ENCODE data around the gene PCGF1. TPM values are rescaled to one million over a fixed set of nuclear protein-coding genes. Genes with fewer than 3 reads are reported as not detected.

PCGF1 gene
- total and polyA plus RNA-seq, 9 of the 15 experiments (the other 6 are each of a cell fraction or from before 2014, with no cell fraction given), result 20.3 to 45.7 (median 29.3) TPM

DNA sequence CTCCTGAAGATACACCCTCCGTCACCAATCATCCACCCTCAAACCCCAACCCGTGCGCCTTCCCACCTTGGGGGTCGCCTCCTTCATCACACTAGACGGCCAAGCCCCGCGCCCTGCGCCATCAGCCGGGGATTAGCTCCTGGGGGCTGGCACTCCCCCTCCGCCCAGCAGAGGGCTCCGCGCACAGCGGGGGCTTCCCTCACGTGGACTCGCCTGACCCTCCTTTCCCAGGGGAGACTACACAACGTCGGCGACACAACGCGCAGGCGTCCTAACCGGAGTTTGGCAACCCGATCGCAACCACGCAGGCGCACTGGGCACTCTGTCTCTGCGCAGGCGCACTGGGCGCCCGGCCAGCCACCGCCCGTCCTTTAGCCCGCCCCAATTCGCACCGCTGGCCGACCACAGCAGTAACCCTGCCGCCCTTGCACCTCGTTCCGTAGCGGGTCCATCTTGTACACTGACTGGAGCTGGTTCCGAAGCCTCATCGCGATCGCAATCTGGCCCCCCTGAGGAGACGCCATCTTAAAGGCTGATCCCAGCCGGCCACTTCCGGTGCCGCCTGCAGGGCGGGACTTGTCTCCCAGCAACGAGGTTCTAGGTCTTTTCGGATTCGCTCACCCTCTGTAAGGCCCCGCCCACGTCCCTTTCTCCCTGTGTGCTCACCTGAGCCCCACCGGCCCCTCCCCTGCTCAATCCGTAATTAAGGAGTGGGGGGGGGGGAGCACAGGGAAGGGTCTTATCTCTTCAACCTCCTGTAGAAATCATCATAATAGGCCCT lies at the start of gene PCGF1 (continued):
- TF ChIP-seq, protein P1, sequence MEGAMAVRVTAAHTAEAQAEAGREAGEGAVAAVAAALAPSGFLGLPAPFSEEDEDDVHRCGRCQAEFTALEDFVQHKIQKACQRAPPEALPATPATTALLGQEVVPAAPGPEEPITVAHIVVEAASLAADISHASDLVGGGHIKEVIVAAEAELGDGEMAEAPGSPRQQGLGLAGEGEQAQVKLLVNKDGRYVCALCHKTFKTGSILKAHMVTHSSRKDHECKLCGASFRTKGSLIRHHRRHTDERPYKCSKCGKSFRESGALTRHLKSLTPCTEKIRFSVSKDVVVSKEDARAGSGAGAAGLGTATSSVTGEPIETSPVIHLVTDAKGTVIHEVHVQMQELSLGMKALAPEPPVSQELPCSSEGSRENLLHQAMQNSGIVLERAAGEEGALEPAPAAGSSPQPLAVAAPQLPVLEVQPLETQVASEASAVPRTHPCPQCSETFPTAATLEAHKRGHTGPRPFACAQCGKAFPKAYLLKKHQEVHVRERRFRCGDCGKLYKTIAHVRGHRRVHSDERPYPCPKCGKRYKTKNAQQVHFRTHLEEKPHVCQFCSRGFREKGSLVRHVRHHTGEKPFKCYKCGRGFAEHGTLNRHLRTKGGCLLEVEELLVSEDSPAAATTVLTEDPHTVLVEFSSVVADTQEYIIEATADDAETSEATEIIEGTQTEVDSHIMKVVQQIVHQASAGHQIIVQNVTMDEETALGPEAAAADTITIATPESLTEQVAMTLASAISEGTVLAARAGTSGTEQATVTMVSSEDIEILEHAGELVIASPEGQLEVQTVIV (CRISPR knock-in tag; IDR thresholded peaks at IDR 0.05; ENCODE audit: borderline replicate concordance), result no peak
- TF ChIP-seq NR2C2 (CRISPR knock-in tag; IDR thresholded peaks at IDR 0.05) (no peak), NR2C2 (tag; IDR thresholded peaks at IDR 0.05) (0 out of 2 replicates have a peak, but pooled peaks have one; percentile 9), LARP7 (IDR thresholded peaks at IDR 0.05) (0 out of 2 replicates have a peak, but pooled peaks have one; percentile 71), RBM22 (IDR thresholded peaks at IDR 0.05; ENCODE audit: low read depth, low read length, poor library complexity, severe bottlenecking) (peak; percentile 78), ATF1 (CRISPR knock-in tag; IDR thresholded peaks at IDR 0.05) (no peak), ATF1 (tag; IDR thresholded peaks at IDR 0.05) (peak; percentile 53), ZNF143 (CRISPR knock-in tag; IDR thresholded peaks at IDR 0.05) (no peak), RAD21 (CRISPR knock-in tag; conservative IDR thresholded peaks at IDR 0.05 in 1 of 2, IDR thresholded peaks at IDR 0.05 in 1 of 2) (peak; percentile 15 to 30; a peak in 3 of 4 replicates), GABPB1 (CRISPR knock-in tag; IDR thresholded peaks at IDR 0.05) (peak; percentile 95), THRAP3 (IDR thresholded peaks at IDR 0.05; ENCODE audit: borderline replicate concordance) (no peak; the same call in 1 of the 2 replicates), SMC3 (conservative IDR thresholded peaks at IDR 0.05; ENCODE audit: insufficient read depth, low read depth, low read length) (0 out of 2 replicates have a peak, but pooled peaks have one; percentile 23), NFYB (IDR thresholded peaks at IDR 0.05; ENCODE audit: extremely low read depth, insufficient read length) (peak; percentile 12), CEBPB (tag; IDR thresholded peaks at IDR 0.05) (peak; percentile 83), ZNF23 (CRISPR knock-in tag; IDR thresholded peaks at IDR 0.05) (no peak), TRIM24 (IDR thresholded peaks at IDR 0.05) (no peak), HIVEP1 (CRISPR knock-in tag; IDR thresholded peaks at IDR 0.05) (0 out of 2 replicates have a peak, but pooled peaks have one; percentile 4), TRIM28 (IDR thresholded peaks at IDR 0.05) (no peak), ZFX (CRISPR knock-in tag; IDR thresholded peaks at IDR 0.05) (no peak), KLF6 (CRISPR knock-in tag; IDR thresholded peaks at IDR 0.05; ENCODE audit: borderline replicate concordance) (0 out of 2 replicates have a peak, but pooled peaks have one; percentile 2), E2F3 (CRISPR knock-in tag; IDR thresholded peaks at IDR 0.05) (no peak; the same call in 1 of the 2 replicates), CHD1 (IDR thresholded peaks at IDR 0.05; ENCODE audit: low read length) (no peak)
- TF ChIP-seq, protein P2, sequence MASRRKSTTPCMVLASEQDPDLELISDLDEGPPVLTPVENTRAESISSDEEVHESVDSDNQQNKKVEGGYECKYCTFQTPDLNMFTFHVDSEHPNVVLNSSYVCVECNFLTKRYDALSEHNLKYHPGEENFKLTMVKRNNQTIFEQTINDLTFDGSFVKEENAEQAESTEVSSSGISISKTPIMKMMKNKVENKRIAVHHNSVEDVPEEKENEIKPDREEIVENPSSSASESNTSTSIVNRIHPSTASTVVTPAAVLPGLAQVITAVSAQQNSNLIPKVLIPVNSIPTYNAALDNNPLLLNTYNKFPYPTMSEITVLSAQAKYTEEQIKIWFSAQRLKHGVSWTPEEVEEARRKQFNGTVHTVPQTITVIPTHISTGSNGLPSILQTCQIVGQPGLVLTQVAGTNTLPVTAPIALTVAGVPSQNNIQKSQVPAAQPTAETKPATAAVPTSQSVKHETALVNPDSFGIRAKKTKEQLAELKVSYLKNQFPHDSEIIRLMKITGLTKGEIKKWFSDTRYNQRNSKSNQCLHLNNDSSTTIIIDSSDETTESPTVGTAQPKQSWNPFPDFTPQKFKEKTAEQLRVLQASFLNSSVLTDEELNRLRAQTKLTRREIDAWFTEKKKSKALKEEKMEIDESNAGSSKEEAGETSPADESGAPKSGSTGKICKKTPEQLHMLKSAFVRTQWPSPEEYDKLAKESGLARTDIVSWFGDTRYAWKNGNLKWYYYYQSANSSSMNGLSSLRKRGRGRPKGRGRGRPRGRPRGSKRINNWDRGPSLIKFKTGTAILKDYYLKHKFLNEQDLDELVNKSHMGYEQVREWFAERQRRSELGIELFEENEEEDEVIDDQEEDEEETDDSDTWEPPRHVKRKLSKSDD (conservative IDR thresholded peaks at IDR 0.05; ENCODE audit: low read length), result no peak

All from K562 (cell line).